Kidney epithelial cell (primary cell): Measurements from ENCODE around the gene SHANK3. TPM values are rescaled to one million over a fixed set of nuclear protein-coding genes. Genes with fewer than 3 reads are reported as not detected.

Experiments used
- DNase-seq: peaks from one replicate; pipeline ENCODE4 v3.0.0-alpha.2; 2010; ENCODE audit warnings: low read depth
- H3K27me3 ChIP-seq: 2 replicates; pipeline ENCODE4 v1.6.0; 2011; ENCODE audit warnings: low read length; ENCODE audit not compliant: control insufficient read depth, insufficient read depth
- H3K36me3 ChIP-seq: 2 replicates; pipeline ENCODE4 v1.5.1; 2011; ENCODE audit warnings: low read length; ENCODE audit not compliant: control insufficient read depth, insufficient read depth
- H3K4me3 ChIP-seq: 2 replicates; pipeline ENCODE4 v1.5.1; 2011; ENCODE audit warnings: low read depth, mild to moderate bottlenecking, control low read depth, low read length
- CTCF ChIP-seq: IDR thresholded peaks from 2 replicates; pipeline ENCODE4 v1.5.1; 2011; ENCODE audit warnings: mild to moderate bottlenecking, moderate library complexity, low read length, control low read depth, inconsistent platforms; ENCODE audit not compliant: insufficient read depth, poor library complexity, severe bottlenecking
- total RNA-seq: library from RNA; depleted of rRNA; stranded (reverse); fragments of >200 nt; gene quantifications from 2 replicates; pipeline ENCODE4 v1.2.3, GENCODE V29; 2015

Gene SHANK3
- total RNA-seq, 1 donor from 2014 or later, result 3.8 TPM

GRCh38 chr22:50673231-50674129, 857 bp downstream of the SHANK3 start:
- TF ChIP-seq CTCF, result no peak
- Histone ChIP-seq H3K36me3 (no peaks in the 10 kb centered on the region), H3K27me3 (peaks cover 44% of the 10 kb centered on the region), H3K4me3 (peak overlapping the region; percentile 5)
- no peak for DNase-seq

- peaks cover 44% of the 10 kb centered on the region for H3K27me3 ChIP-seq
- TF ChIP-seq CTCF, result no peak
- no peaks in the 10 kb centered on the region for H3K36me3 ChIP-seq
- no peak for DNase-seq
- peak overlapping the region; percentile 5 for H3K4me3 ChIP-seq
These were observed 1.5 kb downstream of the SHANK3 start for GRCh38 chr22:50674130-50674500.

GRCh38 chr22:50674606-50675552, 2.3 kb downstream of the SHANK3 start:
- Histone ChIP-seq H3K27me3 (peaks cover 44% of the 10 kb centered on the region), H3K4me3 (peak overlapping the region; percentile 32), H3K36me3 (no peaks in the 10 kb centered on the region)
- DNase-seq, result no peak
- TF ChIP-seq CTCF, result no peak

- no peak for TF ChIP-seq CTCF
- peaks cover 44% of the 10 kb centered on the region for H3K27me3 ChIP-seq
- H3K36me3 ChIP-seq, result no peaks in the 10 kb centered on the region
- no peak for DNase-seq
- no peak overlapping the region for H3K4me3 ChIP-seq
These were observed 3.0 kb downstream of the SHANK3 start for GRCh38 chr22:50675553-50676179.

GRCh38 chr22:50676180-50676636, 3.6 kb downstream of the SHANK3 start:
- Histone ChIP-seq H3K36me3 (no peaks in the 10 kb centered on the region), H3K4me3 (no peak overlapping the region), H3K27me3 (peaks cover 44% of the 10 kb centered on the region)
- DNase-seq, result no peak
- TF ChIP-seq CTCF, result no peak
